SH-SY5Y (cell line): ENCODE results near the gene MARK3.

Source experiments
- GATA2 ChIP-seq: IDR thresholded peaks from 2 replicates; pipeline ENCODE4 v1.6.1; 2011; ENCODE audit warnings: mild to moderate bottlenecking, low read depth, low read length
- GATA3 ChIP-seq: IDR thresholded peaks from 2 replicates; pipeline ENCODE4 v1.6.1; 2011; ENCODE audit warnings: low read depth, mild to moderate bottlenecking, low read length, moderate library complexity

DNA sequence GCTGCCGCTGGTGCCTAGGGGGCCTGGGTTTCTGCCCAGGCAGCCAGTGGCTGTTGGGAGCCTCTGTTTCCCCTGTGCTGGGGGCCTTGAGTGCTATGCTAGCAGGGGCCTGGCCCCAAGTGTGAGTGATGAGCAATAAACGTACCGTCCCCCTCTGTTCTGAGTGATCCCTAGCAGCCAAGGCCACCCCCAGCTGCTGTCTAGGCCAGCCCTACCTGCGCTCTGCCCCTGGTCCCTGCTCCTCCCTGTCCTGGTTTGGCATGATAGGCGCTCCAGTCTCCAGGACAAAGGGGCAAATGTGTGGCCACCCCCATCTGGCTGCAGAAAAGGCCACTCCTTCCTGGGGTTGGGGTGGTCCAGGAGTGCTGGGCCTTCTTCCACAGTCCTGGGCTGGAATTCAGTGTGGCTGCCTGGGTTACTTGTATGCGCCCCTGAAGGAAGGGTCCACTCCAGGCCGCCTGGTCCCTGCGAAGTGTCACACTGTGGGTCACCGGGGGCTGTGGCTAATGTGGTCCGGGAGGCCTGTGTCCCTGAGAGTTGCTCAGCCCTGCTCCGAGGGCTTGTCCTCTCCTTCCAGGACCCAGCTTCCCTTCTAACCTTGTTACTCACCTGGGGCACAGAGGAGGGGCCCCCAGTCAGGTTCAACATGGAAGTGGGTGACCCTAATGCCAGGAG, 150.8 kb downstream of the MARK3 start:
- no peak for TF ChIP-seq GATA2
- TF ChIP-seq GATA3: no peak
